GM03348 (cell line): ENCODE data around the gene GRIN2D.
"Not testable (repeated sequence)": the region's sequence is repeated elsewhere in the genome, so short reads cannot be mapped to it uniquely, and the experiment has no call there.

ENCODE experiments used
- DNase-seq: peaks from one replicate; pipeline ENCODE4 v3.0.0; 2012; ENCODE audit warnings: low spot score

The GRIN2D gene

DNA sequence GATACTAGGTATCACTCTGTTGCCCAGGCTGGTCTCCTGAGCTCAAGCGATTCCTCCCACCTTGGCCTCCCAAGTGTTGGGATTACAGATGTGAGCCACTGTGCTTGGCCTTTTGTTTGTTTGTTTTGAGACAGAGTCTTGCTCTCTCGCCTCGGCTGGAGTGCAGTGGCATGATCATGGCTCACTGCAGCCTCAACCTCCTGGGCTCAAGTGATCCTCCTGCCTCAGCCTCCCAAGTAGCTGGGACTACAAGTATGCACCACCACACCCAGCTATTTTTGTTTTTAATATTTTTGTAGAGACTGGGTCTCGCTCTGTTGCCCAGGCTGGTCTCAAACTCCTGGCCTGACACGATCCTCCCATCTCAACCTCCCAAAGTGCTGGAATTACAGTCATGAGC, 21.7 kb upstream of the GRIN2D start:
- DNase-seq, result not testable (repeated sequence)

DNA sequence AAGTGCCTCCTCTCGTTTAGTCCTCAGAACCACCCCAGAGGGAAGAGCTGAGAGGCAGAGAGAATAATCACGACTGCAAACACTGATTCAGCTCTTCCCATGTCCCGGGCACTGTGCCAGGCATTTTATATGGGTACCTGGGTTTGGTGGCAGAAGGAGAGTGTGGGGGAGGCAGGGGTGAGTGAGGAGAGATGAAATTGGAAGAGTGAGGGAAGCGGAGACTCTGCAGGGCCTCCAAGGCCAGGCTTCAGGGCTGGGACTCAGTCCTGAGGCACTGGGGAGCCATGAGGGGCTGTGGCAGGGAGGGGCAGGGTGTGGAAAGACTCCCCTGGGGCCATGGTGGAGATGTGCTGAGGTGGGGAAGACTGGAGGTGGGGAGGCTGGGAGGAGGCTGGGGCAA, 20.6 kb upstream of the GRIN2D start:
- DNase-seq, result no peak

DNA sequence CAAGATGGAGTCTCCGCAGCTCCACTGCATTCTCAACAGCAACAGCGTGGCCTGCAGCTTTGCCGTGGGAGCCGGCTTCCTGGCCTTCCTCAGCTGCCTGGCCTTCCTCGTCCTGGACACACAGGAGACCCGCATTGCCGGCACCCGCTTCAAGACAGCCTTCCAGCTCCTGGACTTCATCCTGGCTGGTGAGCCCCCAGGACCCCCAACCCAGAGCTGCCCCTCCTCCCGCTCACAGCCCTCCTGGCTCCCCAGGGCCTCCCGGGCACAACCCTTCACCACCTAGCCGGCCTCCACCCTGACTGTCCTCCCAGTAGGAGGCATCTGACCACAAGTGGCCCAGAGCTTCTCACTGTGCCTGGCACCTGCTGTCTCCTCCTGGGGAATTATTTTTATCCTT, 19.9 kb upstream of the GRIN2D start:
- no peak for DNase-seq

DNA sequence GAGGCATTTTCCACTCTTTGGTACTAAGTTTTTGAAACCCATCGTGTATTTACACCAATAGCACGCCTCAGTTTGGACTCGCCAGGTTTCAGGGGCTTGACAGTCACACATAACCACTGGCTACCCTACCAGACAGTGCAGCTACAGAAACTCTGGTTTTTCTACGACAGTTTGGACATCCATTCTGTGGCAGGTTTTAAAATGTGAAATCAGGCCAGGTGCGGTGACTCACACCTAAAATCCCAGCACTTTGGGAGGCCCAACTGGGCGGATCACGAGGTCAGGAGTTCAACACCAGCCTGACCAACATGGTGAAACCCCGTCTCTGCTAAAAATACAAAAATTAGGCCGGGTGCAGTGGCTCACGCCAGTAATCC, 15.3 kb upstream of the GRIN2D start:
- no peak for DNase-seq

DNA sequence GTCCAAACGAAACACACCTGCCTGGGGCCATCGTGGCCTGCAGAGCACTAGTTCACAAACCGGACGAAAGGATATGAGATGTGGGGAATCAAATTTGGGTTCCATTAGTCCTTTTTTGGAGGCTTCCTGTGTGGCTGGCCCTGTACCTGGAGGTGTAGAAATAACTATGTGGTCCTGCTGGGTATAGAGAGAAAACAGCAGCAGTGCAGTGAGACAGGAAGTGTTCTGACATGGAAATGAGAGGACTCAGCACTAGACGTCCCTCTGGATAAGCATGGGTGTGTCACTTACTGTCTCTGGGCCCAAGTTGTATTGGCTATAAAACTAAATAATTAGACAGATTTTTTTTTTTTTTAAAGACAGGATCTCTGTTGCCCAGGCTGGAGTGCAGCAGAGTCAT, 14.4 kb upstream of the GRIN2D start:
- DNase-seq, result no peak

DNA sequence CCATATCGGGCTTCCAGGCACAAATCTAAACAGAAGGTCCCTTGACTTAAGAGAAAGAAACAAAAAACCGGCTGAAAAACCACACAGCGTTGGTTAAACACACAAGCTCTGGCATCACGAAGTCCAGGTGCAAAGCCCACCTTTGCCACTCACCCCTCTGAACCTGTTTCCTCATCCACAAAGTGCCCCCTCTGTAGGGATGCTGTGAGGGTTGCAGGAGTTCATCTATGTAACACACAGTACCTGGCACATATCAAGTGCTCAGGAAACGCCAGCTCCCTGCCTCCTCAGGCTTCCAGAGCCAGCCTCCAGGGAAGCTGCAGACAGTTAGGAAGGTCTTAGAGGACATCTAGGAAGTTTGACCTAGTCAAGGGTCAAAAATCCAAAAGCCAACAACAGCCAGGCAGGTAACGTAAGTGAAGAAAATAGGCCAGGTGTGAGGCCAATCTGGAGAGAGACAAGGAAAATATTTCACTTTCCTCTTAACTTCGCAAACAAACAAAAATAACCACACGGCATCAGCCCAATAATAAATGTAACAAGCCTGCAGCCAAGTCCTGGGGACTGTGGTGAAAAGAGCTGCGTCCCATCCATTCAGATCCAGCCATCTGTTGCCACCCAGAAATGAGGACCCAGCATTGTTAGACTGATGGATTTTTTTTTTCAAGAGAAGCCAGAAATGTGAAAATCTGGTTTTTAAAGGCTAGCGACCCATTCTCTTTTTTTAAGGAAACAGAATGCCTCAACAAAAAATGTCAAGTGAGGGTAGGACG, 12.1 kb upstream of the GRIN2D start:
- no peak for DNase-seq

DNA sequence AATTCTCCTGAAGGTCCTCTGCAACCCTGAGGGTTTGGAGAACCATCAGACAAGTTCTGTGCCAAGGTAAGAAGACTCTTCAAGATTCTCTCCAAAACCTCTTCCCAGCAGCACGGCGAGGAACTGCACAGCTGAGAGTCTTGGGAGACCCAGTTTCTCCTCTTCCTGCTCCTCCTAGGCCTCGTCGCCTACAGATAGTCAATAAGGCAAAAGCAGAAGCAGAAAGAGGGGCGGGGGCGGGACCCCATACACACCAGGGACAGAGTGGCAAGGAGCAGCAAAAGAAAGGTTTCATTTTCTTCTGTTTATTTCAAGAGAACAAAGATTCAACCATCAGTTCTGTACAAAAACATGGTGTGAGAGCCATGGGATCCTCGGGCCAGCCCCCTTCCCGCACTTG, 11.2 kb upstream of the GRIN2D start:
- no peak for DNase-seq

DNA sequence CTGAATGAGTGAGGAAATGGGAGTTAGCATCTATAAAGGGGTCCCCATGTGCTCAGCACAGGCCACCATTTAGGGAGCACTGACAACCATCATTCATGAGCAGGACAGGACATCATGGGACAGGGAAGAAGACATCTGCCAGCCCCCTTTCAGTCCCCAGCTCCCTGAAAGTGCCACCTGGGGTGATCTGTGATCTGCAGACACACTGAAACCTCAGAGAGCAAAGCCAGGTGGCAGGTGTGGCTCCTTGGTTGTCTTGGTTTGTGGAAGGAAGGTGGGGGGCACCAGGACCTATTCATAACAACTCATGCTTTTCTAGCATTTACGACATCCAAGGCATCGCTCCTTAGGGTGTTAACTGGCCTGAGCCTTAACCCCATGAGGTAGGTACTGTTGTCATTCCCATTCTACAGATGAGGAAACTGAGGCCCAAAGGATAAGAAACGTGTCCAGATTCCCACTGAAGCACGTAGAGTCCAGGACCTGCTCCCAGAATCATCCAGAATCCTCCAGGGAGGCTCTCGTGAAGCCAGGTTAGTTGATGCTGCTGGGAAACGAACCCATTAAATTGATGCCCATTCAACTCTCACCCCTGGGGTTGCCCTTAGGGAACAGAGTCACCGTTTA, 7.9 kb upstream of the GRIN2D start:
- no peak for DNase-seq

DNA sequence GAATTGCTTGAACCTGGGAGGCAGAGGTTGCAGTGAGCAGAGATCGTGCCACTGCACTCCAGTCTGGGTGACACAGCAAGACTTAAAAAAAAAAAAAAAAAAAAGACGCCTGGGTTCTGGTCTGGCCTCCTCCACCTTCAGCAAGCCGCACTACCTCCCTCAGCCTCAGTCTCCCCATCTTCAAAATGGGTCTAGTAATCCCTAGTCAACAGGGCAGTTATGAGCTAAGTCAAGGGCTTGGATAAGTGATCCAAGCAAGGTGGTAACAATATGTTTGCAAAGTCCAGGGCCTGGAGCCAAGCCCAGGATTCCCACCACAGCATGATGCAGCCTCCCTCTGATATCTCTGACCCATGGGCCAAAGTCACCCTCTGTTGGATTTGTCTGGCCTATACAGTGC, 6.5 kb upstream of the GRIN2D start:
- DNase-seq, result no peak

DNA sequence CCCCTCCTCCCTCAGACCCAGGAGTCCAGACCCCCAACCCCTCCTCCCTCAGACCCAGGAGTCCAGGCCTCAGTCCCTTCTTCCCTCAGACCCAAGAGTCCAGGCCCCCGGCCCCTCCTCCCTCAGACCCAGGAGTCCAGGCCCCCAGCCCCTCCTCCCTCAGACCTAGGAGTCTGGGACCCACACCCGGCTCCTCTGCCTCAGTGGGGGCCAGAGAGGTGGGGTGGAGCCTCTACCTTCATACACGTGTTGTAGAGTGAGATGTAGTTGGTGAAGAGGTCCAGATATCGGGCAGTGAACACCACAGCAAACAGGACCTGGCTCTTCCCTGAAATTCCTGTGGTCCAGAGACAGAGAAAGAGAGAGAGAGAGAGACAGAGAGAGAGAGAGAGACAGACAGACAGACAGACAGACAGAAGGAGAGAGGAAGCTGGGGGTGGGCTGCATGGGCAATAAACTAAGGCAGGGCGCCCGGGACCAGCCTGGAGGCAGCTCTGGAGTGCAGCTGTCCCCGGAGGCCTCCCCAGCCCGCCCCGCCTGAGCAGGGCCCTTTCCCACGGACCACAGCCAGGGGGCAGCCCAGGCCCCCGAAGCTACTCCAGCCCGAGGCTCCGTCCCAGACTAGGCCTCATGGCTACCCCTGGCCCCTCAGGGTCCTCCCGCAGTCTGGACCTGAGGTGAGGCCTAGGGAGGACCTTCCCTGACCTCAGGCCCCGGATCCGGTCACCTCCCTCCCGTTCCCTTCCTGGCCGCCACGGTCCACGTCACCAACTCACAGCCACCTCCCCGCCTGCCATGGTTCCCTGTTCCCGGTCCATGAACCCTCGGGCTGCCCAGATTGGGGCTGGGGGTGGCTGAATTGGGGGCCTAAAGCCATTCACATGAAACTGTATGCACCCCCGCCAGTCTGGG, 3.0 kb upstream of the GRIN2D start:
- DNase-seq, result peak; percentile 82

DNA sequence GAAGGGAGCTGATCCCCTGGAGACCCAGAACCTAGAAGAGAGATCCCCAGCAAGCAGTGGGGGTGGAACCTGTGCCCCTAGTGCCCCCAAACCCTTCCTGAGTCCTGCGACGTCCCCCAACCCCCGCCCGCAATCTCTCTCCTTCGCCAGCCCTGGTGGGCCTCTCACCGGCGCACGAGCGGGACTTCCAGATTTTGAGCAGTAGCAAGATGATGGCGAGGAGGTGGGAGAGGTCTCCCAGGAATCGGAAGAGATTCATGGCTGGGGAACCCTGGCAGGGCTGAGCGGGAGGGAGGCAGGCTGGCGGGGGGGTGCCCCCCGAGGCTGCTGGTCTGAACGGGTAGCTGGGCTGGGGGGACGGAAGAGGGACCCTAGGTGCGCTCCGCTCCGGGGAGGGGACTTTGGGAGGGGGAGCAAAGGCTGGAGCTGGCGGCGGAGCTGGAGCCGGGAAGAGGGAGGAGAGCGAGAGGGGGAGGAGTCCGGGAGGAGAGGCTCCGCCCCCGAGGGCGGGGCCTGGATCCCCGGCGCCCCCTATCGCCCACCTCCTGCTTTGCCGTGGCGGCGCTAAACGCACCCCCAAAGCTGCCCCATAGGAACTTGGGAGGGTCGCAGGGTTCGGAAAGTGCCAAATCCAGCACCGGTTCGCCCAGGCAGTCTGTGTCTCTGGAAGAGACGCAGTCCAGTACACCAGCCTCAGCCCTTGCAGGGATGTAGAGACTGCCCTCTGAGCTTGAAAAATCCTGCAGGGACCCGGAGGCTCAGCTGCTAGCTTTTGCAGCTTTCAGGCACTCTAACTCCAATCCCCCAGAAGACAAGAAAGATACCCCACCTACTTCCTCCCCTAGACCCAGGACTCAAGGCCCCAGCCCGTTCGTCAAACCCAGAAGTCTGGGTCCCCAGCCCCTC, 2.1 kb upstream of the GRIN2D start, which contains the start of gene KDELR1:
Gene KDELR1 (minus strand): TSS at position 452 of the 906 bp plus-strand sequence. CDS start 193 bp downstream, at position 259.
- DNase-seq, result peak; percentile 97

DNA sequence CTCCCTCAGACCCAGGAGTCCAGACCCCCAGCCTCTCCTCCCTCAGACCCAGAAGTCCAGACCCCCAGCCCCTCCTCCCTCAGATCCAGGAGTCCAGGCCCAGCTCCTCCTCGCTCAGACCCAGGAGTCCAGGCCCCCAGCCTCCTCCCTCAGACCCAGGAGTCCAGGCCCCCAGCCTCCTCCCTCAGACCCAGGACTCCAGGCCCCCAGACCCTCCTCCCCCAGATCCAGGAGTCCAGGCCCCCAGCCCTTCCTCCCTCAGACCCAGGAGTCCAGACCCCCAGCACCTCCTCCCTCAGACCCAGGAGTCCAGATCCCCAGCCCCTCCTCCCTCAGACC, 1.5 kb upstream of the GRIN2D start:
- DNase-seq, result not testable (repeated sequence)

DNA sequence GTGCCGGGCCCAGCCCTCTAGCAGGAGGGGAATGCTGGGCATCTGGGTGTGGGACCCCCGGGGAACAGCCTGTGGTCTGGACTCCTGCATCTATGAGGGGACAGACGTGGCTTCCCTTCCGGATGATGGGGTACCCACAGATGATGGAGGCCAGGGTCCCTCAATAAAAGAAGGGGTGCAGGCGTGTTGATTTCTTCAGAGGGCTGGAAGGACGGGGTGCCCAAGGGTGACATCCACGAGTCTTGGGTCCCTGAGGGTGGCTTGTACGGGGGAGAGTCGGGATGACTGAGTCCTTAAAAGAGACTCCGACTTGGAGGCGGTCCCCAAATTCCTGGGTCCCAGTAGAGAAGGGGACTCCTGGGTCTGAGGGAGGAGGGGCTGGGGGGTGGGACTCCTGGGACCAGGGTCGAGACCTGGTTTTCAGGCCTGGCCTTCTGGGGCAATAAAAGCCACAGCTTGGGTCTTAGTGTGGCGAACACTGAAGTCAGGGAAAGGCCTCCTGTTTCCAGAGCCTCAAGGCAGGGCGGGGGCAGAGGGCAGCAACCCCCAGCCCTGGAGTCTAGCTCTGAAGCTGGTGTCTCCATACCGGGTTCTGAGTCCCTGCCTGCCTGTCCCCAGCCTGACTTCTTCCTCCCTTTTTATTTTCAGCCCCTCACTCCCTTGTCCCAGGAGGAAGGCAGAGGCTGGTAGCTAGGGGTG, 459 bp upstream of the GRIN2D start:
- DNase-seq, result no peak

DNA sequence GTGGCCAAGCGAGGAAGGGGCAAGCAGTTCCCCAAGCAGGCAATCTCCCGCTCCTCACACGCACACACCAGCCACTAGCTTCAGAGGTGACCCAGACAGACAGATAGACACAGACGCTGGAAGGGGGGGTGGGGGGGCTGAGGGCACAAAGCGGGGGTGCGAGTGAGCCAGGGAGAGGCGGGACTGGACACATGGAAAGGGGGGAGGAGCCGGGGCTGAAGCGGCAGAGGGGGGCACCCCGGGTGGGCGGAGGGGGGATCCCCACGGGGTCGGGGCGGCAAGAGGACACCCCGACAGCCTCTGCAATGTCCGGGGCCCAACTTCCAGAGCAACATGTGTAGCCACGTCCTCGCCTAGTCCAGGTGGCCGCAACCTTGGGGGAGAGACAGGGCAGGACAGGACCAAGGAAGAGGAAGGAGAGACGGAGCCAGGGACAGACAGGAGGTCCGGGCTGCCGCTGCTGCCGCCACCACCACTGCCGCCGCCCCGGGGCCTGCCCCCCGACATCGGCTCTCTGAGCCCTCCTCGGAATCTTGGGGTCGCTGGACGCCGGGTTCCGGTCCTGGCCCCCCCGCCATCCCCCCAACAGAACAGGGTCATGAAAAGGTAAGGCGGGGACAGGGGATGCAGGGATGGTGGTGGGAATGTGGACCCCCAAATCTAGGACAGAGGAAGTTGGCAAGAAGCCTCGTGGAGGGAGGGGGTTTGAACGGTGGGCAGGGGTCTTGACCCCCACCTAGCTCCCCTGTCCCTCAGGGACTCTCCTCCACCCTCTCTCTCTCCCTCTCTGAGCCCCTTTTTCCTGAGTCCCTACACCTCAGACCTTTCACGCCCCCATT, 1.1 kb downstream of the GRIN2D start:
- no peak for DNase-seq

DNA sequence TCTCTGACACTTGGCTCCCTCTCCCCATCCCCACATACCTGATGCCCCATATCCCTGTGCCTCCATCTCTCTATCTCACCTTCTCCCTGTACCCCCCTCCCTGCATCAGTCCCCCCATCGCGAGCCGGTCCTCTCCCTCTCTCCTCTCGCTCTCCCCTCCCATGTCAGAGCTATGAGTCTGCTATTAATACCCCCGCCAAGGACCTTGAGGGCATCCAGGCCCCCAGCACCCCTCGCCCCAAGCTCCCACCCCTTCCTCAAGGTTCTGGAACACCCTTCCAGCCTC, 1.6 kb downstream of the GRIN2D start:
- DNase-seq, result no peak

DNA sequence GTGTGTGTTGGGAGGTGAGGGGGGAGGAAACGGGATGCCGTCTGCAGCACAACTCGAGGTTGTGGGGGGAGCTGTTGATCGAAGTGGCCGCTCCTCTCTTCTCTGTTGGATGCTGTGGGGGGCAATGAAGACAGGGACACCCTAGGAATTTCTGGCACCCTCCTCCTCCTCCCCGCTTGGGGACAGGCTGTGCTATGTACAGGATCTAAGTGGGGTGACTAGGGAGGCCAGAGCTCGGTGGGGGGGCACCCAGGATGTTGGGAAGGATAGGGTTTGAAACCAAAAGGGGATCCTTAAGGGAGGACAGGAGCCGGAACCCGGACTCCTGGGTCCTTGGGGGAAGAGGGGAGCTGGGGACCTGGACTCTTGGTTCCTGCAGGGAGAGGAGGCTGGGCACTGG, 2.0 kb downstream of the GRIN2D start:
- no peak for DNase-seq

DNA sequence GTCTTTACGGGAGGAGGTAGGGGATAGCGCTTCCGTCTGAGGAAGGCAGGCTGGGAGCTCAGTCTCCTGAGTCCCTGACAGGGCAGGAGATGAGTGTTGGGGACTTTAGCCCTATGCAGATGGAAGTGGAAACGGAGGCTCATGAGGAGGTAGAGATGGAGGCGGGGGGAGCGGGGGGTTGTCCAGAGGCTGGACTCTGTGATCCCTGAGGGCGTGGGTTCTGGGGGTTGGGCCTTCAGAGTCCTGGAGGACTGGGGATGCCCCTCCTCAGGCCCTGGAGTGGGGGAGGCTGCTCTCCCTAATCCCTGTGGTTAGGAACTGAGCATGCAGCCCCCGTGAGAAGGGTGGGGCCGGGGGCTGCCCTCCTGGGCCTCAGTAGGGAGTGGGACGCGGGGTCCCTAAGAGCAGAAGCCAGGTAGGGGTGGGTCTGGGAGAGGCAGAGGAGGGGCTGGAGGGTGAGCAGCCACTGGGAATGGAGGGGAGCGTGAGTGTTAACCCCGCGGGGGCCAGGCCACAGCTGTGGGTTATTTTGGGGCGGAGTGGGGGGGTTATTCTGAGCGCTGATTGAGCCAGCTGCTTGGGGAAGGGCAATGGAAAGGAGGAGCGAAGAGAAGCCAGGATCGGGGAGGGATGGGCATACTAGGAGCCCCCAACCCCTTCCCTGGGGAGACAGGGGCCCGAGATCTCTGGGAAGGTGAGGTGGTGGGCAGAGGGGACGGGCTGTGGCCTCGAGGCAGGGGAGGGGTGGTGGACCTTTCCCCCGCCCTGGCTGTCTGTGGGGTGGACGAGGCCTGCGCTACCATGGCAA, 2.8 kb downstream of the GRIN2D start:
- no peak for DNase-seq

DNA sequence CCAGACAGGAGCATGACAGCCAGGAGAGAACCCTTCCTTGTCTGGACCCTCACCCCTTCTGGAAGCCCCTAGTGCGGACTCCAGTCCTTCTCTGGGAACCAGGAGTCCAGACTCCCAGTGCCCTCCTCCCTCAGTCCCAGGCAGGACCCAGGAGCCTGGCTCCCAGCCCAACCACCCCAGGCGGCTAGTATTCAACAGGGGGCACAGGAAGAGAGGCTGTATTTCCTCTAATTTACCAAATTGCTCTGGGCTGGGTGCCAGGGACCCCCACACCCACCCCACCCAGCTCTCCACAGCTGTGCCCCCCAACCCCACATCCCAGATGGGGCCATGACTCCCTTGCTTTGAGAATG, 3.3 kb downstream of the GRIN2D start:
- no peak for DNase-seq

DNA sequence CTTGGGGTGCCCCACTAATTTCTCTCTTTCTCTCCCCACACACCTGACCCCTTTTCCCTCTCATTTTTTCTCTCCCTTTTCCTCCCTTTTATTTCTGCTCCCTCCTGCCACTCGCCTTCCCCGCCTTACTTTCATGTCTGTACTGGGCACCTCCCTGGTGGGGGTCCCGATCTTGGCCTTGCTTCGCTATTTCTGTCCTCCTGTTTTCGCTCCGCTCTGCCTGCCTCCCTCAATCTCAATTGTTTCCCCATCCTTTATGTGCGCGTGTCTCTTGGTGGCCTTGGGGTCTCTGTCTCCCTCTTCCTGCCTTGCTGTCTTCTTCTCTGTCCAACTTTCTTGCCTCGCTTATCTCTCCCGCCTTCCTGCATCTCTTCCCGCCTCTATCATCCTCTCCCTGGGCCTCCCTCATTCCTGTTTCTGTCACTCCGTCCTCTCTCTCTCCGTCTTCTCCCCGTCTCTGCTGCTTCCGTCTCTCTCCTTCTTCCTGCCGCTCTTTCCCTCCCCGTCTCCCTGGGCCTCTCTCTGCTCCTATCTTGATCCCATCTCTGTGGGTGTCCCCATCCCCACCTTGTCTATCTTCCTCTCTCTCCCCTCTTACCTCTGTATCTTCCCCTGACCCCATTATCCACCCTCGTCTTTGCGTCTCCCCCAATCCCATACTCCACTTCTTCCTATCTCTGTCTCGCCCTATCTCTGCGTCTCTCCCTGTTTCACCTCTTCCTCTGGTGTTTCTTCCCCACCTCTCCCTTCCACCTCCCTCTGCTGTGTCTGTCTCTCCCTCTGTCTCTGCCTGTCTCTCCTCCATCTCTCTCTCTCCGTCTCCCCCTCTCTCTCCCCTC, 4.0 kb downstream of the GRIN2D start:
- no peak for DNase-seq
